ENCODE results near the gene CREB3L2. TPM values are rescaled to one million over a fixed set of nuclear protein-coding genes. Genes with fewer than 3 reads are reported as not detected.

The CREB3L2 gene
- total RNA-seq, 1 experiment from 2014 or later = 18.1 TPM

GRCh38 chr7:137886746-137887145 is 115.1 kb downstream of the CREB3L2 start:
- no peak overlapping the region for H3K4me2 ChIP-seq (ENCODE audit: low read length)
- H3F3A ChIP-seq (ENCODE audit: low read length, unreplicated experiment) = no peaks in the 10 kb centered on the region
- H3K27me3 ChIP-seq (ENCODE audit: low read length) = no peaks in the 10 kb centered on the region
- no peaks in the 10 kb centered on the region for H3K9me3 ChIP-seq (ENCODE audit: low read length)
- ATAC-seq = no peak
- peaks cover 15% of the 10 kb centered on the region for H3K4me1 ChIP-seq (ENCODE audit: insufficient read depth, low read length)
- H3K4me3 ChIP-seq (ENCODE audit: low read length) = no peak overlapping the region
- H3K9ac ChIP-seq (ENCODE audit: low read length) = no peak overlapping the region
- H4K20me1 ChIP-seq (ENCODE audit: low read length) = no peaks in the 10 kb centered on the region
- TF ChIP-seq EZH2phosphoT487 (IDR thresholded peaks at IDR 0.05; ENCODE audit: borderline replicate concordance, low read length) (no peak), CTCF (conservative IDR thresholded peaks at IDR 0.05; ENCODE audit: low read depth, low read length) (no peak), EZH2 (IDR thresholded peaks at IDR 0.05; ENCODE audit: low read length, unreplicated experiment) (no peak)
- no peak overlapping the region for H2AFZ ChIP-seq (ENCODE audit: low read length)
- intact Hi-C loops (cut with micrococcal nuclease) = no loop called here
- CTCF ChIA-PET = no interaction called here
- BruUV-seq (replicated peaks) = no TSS peak
- POLR2A ChIA-PET (ENCODE audit: unreplicated experiment) = no interaction called here
- H3K36me3 ChIP-seq (ENCODE audit: low read depth, low read length) = no peaks in the 10 kb centered on the region
- no peak for DNase-seq
- H3K79me2 ChIP-seq (ENCODE audit: low read length) = no peaks in the 10 kb centered on the region
- H3K27ac ChIP-seq (ENCODE audit: low read length) = no peak overlapping the region
- H3K9me2 ChIP-seq (replicated peaks; ENCODE audit: low read length) = no peaks in the 10 kb centered on the region

- Histone ChIP-seq H2AFZ (ENCODE audit: low read length) (no peak overlapping the region), H3K4me2 (ENCODE audit: low read length) (no peak overlapping the region), H3K9me3 (ENCODE audit: low read length) (no peaks in the 10 kb centered on the region), H3K4me3 (ENCODE audit: low read length) (no peak overlapping the region), H3K27ac (ENCODE audit: low read length) (no peak overlapping the region), H4K20me1 (ENCODE audit: low read length) (no peaks in the 10 kb centered on the region), H3K4me1 (ENCODE audit: insufficient read depth, low read length) (peaks cover 15% of the 10 kb centered on the region), H3F3A (ENCODE audit: low read length, unreplicated experiment) (no peaks in the 10 kb centered on the region), H3K27me3 (ENCODE audit: low read length) (no peaks in the 10 kb centered on the region), H3K36me3 (ENCODE audit: low read depth, low read length) (peaks cover 4% of the 10 kb centered on the region; the same call in 1 of the 2 replicates), H3K79me2 (ENCODE audit: low read length) (no peaks in the 10 kb centered on the region), H3K9ac (ENCODE audit: low read length) (no peak overlapping the region), H3K9me2 (replicated peaks; ENCODE audit: low read length) (no peaks in the 10 kb centered on the region)
- DNase-seq (no peak), ATAC-seq (no peak)
- TF ChIP-seq CTCF (conservative IDR thresholded peaks at IDR 0.05; ENCODE audit: low read depth, low read length) = no peak
- no peak for TF ChIP-seq EZH2phosphoT487 (IDR thresholded peaks at IDR 0.05; ENCODE audit: borderline replicate concordance, low read length)
- no peak for TF ChIP-seq EZH2 (IDR thresholded peaks at IDR 0.05; ENCODE audit: low read length, unreplicated experiment)
- CTCF ChIA-PET = no interaction called here
- no TSS peak for BruUV-seq (replicated peaks)
- POLR2A ChIA-PET (ENCODE audit: unreplicated experiment) = no interaction called here
- intact Hi-C loops (cut with micrococcal nuclease) = no loop called here
Measured at GRCh38 chr7:137886281-137886680, 115.6 kb downstream of the CREB3L2 start.

GRCh38 chr7:137885678-137886077 is 116.2 kb downstream of the CREB3L2 start:
- Histone ChIP-seq H3K79me2 (ENCODE audit: low read length) (no peaks in the 10 kb centered on the region), H3K9me2 (replicated peaks; ENCODE audit: low read length) (no peaks in the 10 kb centered on the region), H4K20me1 (ENCODE audit: low read length) (no peaks in the 10 kb centered on the region), H3K4me2 (ENCODE audit: low read length) (no peak overlapping the region), H3K36me3 (ENCODE audit: low read depth, low read length) (peaks cover 6% of the 10 kb centered on the region; the same call in 1 of the 2 replicates), H3K27me3 (ENCODE audit: low read length) (no peaks in the 10 kb centered on the region), H3F3A (ENCODE audit: low read length, unreplicated experiment) (no peaks in the 10 kb centered on the region), H3K9me3 (ENCODE audit: low read length) (no peaks in the 10 kb centered on the region), H3K27ac (ENCODE audit: low read length) (no peak overlapping the region), H3K4me3 (ENCODE audit: low read length) (no peak overlapping the region), H3K4me1 (ENCODE audit: insufficient read depth, low read length) (peaks cover 15% of the 10 kb centered on the region), H3K9ac (ENCODE audit: low read length) (no peak overlapping the region), H2AFZ (ENCODE audit: low read length) (no peak overlapping the region)
- intact Hi-C loops (cut with micrococcal nuclease) = no loop called here
- no peak for TF ChIP-seq CTCF (conservative IDR thresholded peaks at IDR 0.05; ENCODE audit: low read depth, low read length)
- no peak for TF ChIP-seq EZH2 (IDR thresholded peaks at IDR 0.05; ENCODE audit: low read length, unreplicated experiment)
- no peak for TF ChIP-seq EZH2phosphoT487 (IDR thresholded peaks at IDR 0.05; ENCODE audit: borderline replicate concordance, low read length)
- DNase-seq = no peak
- ATAC-seq = no peak
- no TSS peak for BruUV-seq (replicated peaks)
- CTCF ChIA-PET = no interaction called here
- POLR2A ChIA-PET (ENCODE audit: unreplicated experiment) = no interaction called here

All from PC-3 (cell line).